ENCODE measurements around the gene ATL3.

- TF ChIP-seq, protein P1, sequence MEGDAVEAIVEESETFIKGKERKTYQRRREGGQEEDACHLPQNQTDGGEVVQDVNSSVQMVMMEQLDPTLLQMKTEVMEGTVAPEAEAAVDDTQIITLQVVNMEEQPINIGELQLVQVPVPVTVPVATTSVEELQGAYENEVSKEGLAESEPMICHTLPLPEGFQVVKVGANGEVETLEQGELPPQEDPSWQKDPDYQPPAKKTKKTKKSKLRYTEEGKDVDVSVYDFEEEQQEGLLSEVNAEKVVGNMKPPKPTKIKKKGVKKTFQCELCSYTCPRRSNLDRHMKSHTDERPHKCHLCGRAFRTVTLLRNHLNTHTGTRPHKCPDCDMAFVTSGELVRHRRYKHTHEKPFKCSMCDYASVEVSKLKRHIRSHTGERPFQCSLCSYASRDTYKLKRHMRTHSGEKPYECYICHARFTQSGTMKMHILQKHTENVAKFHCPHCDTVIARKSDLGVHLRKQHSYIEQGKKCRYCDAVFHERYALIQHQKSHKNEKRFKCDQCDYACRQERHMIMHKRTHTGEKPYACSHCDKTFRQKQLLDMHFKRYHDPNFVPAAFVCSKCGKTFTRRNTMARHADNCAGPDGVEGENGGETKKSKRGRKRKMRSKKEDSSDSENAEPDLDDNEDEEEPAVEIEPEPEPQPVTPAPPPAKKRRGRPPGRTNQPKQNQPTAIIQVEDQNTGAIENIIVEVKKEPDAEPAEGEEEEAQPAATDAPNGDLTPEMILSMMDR (IDR thresholded peaks at IDR 0.05): no peak
- TF ChIP-seq POLR2A (IDR thresholded peaks at IDR 0.05): no peak
Observed at GRCh38 chr11:63623513-63624140, 47.5 kb downstream of the ATL3 start.
